ENCODE measurements around the gene LENG8. TPM values are rescaled to one million over a fixed set of nuclear protein-coding genes. Genes with fewer than 3 reads are reported as not detected.

The LENG8 gene
- total and polyA plus RNA-seq, 2 of the 13 experiments (the other 11 are each of a cell fraction or from before 2014, with no cell fraction given) = 14.3 to 41.9 TPM

DNA sequence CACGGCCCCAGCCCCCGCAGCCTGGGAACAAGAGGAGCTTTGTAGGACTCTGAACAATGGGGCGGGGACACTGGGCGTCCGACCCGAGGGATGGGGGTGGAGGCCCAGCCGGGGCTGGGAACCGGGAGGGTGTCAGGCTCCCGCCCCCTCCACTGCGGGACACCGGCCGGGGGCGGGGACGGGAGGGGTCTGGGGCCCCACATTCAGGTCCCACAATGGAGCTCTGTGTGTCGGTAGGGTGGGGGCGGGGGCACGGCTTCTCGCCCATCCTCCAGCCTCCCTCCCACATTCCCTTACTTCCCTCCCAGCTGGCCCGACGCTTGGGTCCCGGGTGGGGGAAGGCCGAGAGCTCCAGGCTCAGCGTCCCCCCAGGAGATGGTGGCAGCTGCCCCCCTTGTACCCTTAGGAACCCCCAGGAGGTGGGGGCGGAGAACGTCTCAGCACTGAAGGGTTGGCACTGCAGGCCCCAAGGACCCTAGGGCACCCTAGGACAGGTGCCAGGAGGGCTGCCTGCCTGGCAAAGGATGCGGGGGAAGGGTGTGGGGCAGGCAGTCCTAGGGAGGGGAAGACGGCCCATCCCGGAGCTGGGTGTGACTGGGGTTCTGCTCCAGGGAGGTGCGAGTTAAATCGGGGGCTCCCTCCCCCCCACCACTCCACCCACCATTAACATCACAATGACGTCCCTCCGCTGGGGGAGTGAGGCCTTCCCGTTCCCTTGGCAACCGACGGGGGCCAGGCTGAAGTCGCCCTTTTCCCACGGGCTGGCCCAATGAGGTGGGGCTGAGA, 28.4 kb upstream of the LENG8 start (continued):
- no peak for TF ChIP-seq HMGXB4 (CRISPR knock-in tag; IDR thresholded peaks at IDR 0.05; ENCODE audit: borderline replicate concordance in 1 of 2, low read depth in 1 of 2)
- no peak for TF ChIP-seq IRF9 (CRISPR knock-in tag; IDR thresholded peaks at IDR 0.05; ENCODE audit: borderline replicate concordance)
- no peak for TF ChIP-seq SCMH1 (CRISPR knock-in tag; IDR thresholded peaks at IDR 0.05; ENCODE audit: borderline replicate concordance)
- TF ChIP-seq E2F1 (CRISPR knock-in tag; IDR thresholded peaks at IDR 0.05) = no peak
- TF ChIP-seq ZNF768 (CRISPR knock-in tag; IDR thresholded peaks at IDR 0.05) = no peak
- 0 out of 2 replicates have a peak, but pooled peaks have one; percentile 19 for TF ChIP-seq SALL1 (CRISPR knock-in tag; IDR thresholded peaks at IDR 0.05)
- no peak for TF ChIP-seq HNRNPUL1 (IDR thresholded peaks at IDR 0.05; ENCODE audit: low read depth, low read length)
- TF ChIP-seq GPN1 (CRISPR knock-in tag; IDR thresholded peaks at IDR 0.05; ENCODE audit: borderline replicate concordance) = no peak
- 0 out of 2 replicates have a peak, but pooled peaks have one; percentile 65 for TF ChIP-seq CBX5 (CRISPR knock-in tag; IDR thresholded peaks at IDR 0.05; ENCODE audit: borderline replicate concordance)
- TF ChIP-seq WIZ (CRISPR knock-in tag; IDR thresholded peaks at IDR 0.05) = no peak
- TF ChIP-seq REL (CRISPR knock-in tag; conservative IDR thresholded peaks at IDR 0.05) = no peak
- TF ChIP-seq SRSF4 (IDR thresholded peaks at IDR 0.05; ENCODE audit: low read depth, low read length, poor library complexity, severe bottlenecking) = no peak
- TF ChIP-seq PTBP1 (IDR thresholded peaks at IDR 0.05; ENCODE audit: low read depth, low read length, poor library complexity, severe bottlenecking) = no peak
- TF ChIP-seq ZNF782 (CRISPR knock-in tag; IDR thresholded peaks at IDR 0.05; ENCODE audit: borderline replicate concordance) = no peak
- peak; percentile 21; the same call in 1 of the 2 replicates for TF ChIP-seq YEATS2 (CRISPR knock-in tag; IDR thresholded peaks at IDR 0.05; ENCODE audit: borderline replicate concordance)
- TF ChIP-seq ISL2 (CRISPR knock-in tag; IDR thresholded peaks at IDR 0.05) = 0 out of 2 replicates have a peak, but pooled peaks have one; percentile 45
- no peak for TF ChIP-seq ZNF790 (CRISPR knock-in tag; IDR thresholded peaks at IDR 0.05; ENCODE audit: borderline replicate concordance)
- no peak for TF ChIP-seq MTF1 (CRISPR knock-in tag; IDR thresholded peaks at IDR 0.05)
- TF ChIP-seq FOXJ3 (CRISPR knock-in tag; IDR thresholded peaks at IDR 0.05; ENCODE audit: borderline replicate concordance) = no peak
- no peak for TF ChIP-seq ZBTB26 (CRISPR knock-in tag; IDR thresholded peaks at IDR 0.05; ENCODE audit: borderline replicate concordance)
- TF ChIP-seq, protein P1, sequence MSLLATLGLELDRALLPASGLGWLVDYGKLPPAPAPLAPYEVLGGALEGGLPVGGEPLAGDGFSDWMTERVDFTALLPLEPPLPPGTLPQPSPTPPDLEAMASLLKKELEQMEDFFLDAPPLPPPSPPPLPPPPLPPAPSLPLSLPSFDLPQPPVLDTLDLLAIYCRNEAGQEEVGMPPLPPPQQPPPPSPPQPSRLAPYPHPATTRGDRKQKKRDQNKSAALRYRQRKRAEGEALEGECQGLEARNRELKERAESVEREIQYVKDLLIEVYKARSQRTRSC (CRISPR knock-in tag; IDR thresholded peaks at IDR 0.05; ENCODE audit: low read depth) = no peak; the same call in 1 of the 2 replicates
- no peak; the same call in 1 of the 2 replicates for TF ChIP-seq MIER3 (CRISPR knock-in tag; IDR thresholded peaks at IDR 0.05; ENCODE audit: borderline replicate concordance)
- no peak for TF ChIP-seq GATAD1 (CRISPR knock-in tag; IDR thresholded peaks at IDR 0.05)

Data from HepG2 (cell line).